HG03060 (cell line): ENCODE data around the gene SERPINF2.
"Not testable (repeated sequence)": the region's sequence is repeated elsewhere in the genome, so short reads cannot be mapped to it uniquely, and the experiment has no call there.

Experiments used
- ATAC-seq: cut with Tn5 transposase; IDR thresholded peaks from one replicate; pipeline ENCODE4 v1.9.1; 2021; ENCODE audit warnings: low read depth, moderate number of reproducible peaks; ENCODE audit not compliant: unreplicated experiment

The SERPINF2 gene

DNA sequence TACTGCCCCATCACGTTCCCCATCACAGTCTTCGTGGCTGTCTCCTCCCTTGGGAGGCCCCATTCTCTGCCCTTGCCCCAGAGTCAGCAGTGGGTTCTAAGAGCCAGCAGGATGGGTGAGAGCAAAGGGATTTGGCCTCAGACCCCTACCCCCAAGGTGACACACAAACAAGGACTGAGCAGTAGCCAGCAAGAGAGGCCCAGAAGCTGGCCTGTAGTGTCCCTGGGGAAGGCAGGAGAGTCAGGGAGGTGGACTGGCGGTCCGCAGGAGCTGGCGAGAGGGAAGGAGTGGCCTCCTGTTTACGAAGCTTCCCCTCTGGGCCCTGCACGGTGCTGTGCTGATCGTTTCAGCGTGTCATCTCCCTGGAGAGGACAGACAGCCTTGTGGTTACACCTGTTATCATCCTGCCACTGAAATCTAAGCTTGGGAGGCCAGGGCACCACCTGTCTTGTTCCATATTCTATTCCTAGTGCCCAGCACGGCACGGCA, 9.8 kb upstream of the SERPINF2 start:
- ATAC-seq = no peak

DNA sequence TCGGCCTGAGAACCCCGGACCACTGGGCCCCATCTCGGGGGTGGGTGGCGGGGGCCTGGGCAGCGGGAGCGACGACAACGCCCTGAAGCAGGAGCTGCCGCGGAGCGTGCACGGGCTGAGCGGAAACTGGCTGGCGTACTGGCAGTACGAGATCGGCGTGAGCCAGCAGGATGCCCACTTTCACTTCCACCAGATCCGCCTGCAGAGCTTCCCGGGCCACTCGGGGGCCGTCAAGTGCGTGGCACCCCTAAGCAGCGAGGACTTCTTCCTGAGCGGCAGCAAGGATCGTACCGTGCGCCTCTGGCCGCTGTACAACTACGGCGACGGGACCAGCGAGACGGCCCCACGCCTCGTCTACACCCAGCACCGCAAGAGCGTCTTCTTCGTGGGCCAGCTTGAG, 8.9 kb upstream of the SERPINF2 start:
- ATAC-seq = no peak

DNA sequence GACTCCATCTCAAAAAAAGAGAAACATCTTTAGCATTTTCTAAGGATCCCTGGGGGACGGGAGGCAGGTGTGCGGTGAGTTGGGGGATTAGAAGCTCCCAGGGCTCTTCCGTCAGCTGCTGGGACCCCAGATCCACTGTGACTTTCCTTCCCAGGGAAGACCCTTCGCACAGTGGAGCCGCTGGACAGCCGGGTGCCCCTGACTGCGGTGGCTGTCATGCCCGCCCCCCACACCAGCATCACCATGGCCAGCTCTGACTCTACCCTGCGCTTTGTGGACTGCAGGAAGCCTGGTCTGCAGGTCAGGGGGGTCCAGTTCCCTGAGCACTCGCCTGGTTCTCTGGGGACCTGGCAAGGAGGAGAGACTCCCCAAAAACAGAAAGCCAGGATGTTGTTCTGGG, 7.3 kb upstream of the SERPINF2 start:
- no peak for ATAC-seq

DNA sequence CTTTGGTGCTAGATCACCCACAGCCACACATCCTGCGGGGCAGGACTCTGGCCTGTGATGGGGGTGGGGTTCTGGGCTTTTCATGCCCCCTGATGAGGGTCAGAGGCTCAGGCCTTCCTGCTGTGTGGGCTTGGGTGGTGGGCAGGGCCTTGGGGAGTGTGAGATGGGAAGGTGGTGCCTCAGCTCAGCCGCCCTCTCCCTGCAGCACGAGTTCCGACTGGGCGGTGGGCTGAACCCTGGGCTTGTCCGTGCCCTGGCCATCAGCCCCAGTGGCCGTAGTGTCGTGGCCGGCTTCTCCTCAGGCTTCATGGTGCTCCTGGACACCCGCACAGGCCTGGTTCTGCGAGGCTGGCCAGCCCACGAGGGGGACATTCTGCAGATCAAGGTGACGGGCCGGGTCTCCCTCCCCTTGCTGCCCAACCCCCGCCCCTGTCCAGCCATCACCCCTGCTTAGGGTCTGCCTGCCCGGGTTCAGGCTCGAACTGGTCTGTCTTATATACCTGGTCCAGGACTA, 6.8 kb upstream of the SERPINF2 start:
- ATAC-seq = no peak

DNA sequence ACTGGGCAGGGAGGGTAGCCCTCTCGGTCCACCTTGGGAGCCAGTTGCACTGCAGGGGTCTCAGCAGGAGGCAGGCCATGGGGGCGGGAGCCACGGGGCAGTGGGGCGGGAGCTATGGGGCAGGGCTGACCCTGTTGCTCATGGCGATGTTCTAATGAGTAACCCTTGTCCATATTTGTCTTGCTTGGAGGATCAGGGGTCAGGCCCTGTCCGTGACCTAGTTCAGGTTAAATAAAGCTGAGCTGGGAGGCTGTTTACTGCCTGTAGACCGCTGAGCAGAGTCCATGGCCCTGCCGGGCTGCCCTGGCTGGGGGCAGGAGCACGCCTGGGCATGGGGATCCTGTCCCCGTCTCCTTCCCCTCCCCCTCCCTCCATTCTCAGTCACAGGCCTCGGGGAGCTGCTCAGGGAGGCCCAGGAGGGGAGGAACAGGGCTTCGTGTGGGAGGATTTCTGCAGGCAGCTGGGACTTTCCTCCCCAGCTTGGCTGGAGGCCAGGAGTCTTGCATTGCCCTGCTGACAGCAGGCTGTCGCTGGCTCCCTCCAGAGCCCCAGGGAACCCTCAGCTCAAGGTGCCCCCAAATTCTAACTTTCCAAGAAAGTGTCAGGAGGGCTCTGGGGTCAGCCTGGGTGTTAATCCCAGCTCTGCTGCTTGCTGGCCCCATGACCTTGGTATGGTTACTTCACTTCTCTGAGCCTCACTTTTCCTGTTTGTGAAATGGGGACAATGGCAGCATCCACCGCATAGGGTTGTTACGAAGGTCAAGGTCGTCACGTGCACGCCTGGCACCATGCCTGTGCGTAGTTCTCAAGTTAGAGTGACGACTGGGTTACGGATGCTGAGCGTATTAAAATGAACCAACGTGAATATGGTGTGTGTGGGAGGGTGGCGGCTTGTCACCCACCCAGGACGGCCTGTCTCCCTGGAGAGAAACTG, 6.1 kb upstream of the SERPINF2 start:
- no peak for ATAC-seq

DNA sequence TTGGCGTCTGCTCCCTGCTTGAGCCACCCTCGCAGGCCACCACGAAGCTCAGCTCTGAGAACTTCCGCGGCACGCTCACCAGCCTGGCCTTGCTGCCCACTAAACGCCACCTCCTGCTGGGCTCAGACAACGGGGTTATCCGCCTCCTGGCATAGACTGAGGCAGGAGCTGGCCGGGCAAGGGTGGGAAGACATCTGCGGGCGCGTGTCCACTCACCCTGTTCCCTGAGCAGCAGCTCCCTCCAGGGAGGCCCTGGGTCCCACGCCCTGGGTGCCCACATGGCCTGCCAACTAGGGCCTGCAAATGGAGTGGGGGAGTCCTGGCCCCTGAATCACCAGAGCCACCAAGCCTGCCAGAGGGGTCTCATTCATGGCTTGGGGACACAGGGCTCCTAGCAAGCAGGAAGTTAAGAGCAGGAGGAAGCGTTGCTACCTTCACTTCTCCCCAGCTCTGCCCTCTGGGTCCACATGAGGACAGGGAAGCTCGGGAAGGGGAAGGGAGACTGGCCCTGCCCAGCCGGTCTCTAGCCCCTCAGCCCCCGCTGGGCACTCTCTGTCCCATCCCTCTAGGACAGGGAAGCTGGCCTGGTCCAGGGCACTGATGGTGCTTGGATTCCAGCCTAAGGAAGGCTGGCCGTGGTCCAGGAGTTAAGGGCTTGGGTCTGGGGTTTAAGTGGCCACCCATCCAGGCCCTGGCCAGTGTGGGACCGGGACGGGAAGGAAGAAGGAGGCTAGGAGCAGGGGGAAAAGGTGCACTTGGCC, 5.0 kb upstream of the SERPINF2 start:
- no peak for ATAC-seq

DNA sequence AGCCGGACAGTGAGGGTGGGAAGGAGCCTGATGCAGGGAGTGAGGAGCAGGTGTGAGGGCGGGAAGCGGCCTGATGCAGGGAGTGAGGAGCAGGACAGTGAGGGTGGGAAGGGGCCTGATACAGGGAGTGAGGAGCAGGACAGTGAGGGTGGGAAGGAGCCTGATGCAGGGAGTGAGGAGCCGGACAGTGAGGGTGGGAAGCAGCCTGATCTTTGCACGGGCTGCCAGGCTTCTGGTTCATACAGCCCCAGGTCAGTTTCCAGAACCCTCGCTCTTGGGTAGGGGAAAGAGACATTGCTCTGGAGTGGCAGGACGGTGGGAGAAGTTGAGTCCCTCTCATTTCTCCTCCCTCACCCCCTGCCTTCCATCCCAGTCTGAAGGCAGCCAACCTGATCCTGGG, 772 bp upstream of the SERPINF2 start:
- not testable (repeated sequence) for ATAC-seq

DNA sequence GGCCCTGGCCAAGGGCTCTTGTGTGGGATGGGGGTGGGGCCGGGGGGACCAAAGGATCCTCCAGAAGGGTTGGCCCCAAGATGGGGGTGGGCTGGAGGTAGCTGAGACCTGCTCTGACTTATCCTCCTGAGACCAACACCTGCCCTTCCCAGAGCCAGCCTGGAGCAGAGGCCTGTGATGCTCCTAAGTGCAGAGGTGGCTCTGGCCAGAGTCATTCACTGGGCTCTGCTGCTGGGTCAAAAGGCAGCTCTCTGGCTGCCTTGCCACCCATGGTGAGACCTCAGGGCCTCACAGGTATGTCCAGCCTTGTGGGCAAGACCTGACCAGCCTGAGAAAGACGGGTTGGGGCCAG, 393 bp downstream of the SERPINF2 start:
- ATAC-seq = no peak

DNA sequence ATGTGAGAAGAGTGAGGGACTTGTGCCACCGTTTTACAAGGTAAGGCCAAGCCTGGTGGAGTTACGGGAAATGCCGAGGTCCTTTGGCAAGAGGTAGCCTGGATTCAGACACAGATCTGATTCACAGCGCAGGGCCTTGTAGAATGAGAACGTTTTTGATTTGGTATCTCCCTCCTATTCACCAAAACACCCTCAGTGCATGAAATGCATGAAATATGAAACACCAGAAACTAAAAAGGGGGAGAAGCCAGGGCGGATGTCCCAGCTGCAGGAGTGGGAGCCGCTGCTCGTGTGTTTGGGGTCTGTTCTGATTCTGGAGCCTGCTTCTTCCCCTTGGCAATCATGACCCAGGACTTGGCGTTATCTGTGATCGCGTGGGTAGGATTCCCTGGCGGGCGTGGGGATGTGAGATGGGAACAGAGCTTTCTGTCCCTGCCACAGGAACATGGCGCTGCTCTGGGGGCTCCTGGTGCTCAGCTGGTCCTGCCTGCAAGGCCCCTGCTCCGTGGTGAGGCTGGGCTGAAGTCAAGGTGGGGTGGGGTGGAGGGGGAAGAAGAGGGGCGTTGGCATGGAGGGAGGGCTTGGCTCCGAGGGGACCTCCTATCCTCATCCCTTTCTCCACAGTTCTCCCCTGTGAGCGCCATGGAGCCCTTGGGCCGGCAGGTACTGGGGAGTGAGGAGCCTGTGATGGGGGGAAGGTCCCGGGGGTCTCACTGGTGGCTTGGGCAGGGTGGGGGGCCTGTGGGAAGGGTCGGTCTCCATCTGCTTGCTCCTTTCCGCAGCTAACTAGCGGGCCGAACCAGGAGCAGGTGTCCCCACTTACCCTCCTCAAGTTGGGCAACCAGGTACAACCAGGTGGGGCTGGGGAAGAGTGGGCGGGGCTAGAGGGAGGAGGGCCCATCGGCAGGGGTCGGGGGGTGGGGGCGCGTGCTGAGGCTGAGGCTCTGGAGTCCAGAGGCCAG, 2.2 kb downstream of the SERPINF2 start:
- no peak for ATAC-seq

DNA sequence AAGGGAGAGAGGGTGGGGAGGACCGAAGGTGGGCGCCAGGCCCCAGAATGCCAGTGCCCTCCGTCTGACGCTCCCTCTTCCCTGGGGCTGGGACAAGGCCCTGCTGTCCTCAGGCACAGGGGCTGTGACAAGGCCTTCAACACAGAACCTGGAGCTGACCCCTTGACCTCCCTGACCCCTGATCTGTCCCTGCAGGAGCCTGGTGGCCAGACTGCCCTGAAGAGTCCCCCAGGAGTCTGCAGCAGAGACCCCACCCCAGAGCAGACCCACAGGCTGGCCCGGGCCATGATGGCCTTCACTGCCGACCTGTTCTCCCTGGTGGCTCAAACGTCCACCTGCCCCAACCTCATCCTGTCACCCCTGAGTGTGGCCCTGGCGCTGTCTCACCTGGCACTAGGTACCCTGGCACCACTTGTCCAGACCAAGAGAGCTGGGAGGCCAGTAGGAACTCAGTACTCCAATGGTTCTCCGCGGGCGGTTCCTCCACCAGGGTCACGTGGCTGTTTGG, 2.9 kb downstream of the SERPINF2 start:
- ATAC-seq = no peak

DNA sequence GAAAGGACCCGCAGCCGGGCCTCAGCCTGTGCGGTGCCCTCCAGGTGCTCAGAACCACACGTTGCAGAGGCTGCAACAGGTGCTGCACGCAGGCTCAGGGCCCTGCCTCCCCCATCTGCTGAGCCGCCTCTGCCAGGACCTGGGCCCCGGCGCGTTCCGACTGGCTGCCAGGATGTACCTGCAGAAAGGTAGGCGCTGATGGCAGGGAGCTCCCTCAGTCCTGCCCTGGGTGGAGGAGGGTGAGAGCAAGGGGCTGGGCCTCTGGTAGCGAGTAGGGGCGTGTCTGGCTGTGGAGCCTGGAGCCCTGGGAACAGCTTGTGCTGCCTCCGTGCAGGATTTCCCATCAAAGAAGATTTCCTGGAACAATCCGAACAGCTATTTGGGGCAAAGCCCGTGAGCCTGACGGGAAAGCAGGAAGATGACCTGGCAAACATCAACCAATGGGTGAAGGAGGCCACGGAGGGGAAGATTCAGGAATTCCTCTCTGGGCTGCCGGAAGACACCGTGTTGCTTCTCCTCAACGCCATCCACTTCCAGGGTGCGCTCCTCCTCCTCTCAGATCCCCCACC, 4.4 kb downstream of the SERPINF2 start:
- no peak for ATAC-seq

DNA sequence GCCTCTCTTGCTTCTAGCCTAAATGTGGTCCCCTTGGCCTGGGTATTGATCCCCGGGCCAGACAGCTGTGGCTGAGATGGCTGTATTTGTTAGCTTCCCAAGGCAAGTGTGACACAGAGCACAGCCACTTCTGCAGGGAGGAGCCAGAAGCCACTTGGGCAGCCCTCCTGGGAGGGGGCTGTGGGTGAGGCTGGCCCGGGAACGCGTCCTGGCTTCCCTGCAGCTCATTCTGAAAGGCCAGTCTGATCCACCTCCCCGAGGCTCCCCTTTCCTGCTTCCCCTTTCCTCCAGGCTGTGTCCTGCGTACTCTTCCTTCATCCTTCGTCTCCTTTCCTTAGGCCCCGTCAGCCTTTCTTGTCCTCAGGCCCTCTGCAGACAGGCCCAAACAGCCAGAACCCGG, 8.0 kb downstream of the SERPINF2 start:
- no peak for ATAC-seq

DNA sequence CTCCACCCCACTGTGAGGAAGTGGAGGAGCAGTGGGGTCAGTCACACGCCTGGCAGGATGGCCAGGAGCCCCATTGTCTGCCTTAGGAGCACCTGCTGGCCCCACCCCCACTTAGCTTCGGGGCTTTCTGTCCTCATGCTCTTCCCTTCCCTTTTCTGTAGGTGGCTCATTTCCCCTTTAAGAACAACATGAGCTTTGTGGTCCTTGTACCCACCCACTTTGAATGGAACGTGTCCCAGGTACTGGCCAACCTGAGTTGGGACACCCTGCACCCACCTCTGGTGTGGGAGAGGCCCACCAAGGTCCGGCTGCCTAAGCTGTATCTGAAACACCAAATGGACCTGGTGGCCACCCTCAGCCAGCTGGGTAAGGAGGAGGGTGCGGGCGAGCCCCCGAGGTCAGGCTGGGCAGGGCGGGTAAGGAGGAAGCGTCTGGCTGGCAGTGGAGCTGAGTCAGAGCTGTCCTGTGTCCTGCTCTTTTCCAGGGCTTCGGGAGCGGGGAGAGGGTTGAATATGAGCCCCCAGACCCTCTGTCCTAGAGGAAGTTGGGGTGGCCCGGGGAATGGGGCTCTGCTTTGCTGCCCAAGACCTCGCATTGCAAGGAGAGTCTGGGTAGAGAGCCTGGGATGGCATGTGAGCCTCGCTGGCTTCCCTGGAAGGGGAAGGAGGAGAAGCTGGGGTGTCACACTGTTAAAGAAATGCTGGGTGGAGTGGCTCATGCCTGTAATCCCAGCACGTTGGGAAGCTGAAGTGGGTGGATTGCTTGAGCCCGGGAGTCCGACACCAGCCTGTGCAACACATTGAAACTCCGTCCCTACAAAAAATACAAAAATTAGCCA, 10.0 kb downstream of the SERPINF2 start:
- ATAC-seq = no peak

DNA sequence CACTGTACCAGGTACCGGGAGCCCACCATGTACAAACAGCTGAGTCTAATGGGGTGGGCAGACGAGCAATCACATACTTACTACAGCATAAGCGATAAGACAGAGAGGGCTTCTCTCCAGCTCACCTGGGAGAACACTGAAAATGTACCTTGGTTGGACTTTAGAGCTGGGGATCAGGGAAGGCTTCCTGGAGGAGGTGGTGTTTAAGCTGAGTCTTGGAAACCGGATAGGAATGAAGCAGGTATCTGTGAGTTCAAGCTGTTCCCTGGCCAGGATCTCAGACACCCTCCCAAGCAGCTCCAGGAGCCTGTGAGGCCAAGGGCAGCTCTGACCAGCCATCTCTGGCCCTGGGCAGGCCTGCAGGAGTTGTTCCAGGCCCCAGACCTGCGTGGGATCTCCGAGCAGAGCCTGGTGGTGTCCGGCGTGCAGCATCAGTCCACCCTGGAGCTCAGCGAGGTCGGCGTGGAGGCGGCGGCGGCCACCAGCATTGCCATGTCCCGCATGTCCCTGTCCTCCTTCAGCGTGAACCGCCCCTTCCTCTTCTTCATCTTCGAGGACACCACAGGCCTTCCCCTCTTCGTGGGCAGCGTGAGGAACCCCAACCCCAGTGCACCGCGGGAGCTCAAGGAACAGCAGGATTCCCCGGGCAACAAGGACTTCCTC, 11.2 kb downstream of the SERPINF2 start:
- no peak for ATAC-seq

DNA sequence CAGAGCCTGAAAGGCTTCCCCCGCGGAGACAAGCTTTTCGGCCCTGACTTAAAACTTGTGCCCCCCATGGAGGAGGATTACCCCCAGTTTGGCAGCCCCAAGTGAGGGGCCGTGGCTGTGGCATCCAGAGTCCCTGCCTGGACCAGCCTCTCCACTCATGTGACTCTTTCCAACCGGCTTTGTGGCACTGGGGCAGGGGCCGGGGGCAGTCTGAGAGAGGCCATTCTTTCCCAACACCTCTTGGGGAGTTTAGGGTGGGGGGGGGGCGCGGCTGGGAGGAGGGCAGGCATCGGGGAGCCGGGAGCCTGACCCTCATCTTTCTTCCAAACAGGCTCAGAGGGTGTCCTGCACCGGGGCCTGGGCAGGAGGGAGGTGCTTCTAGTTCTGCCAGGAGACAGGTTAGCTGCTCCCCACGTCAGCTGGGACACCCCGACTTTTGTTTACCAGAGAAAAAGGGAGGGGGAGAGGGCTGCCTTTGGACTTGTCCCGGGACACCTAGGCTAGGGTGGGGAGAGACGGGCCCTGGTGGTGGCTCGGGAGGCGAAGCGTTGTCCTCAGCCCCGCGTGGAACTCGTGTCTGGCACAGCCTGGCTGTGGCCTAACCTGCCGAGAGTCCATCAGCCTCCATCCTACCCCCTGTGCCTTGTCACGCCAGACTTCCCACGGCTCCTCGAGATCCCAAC, 11.9 kb downstream of the SERPINF2 start:
- ATAC-seq = no peak

DNA sequence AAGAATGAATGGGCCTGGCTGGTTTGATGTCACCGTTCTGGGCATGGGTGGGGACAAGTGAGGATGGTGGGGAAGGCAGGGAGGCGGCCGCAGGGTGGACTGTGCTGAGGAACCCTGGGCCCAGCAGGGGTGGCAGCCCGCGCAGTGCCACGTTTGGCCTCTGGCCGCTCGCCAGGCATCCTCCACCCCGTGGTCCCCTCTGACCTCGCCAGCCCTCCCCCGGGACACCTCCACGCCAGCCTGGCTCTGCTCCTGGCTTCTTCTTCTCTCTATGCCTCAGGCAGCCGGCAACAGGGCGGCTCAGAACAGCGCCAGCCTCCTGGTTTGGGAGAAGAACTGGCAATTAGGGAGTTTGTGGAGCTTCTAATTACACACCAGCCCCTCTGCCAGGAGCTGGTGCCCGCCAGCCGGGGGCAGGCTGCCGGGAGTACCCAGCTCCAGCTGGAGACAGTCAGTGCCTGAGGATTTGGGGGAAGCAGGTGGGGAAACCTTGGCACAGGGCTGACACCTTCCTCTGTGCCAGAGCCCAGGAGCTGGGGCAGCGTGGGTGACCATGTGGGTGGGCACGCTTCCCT, 12.7 kb downstream of the SERPINF2 start:
- ATAC-seq = no peak

DNA sequence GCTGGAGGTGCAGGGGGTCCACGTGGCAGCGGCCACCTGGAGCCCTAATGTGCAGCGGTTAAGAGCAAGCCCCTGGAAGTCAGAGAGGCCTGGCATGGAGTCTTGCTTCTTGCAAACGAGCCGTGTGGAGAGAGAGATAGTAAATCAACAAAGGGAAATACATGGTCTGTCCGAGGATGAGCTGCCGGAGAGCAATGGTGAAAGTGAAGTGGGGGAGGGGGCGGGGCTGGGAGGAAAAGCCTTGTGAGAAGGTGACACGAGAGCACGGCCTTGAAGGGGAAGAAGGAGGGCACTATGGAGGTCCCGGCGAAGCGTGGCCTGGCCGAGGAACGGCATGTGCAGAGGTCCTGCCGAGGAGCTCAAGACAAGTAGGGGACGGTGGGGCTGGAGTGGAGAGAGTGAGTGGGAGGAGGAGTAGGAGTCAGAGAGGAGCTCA, 13.2 kb downstream of the SERPINF2 start:
- ATAC-seq = no peak
